Endothelial cell of umbilical vein (primary cell): ENCODE results near the gene SORCS3. TPM values are rescaled to one million over a fixed set of nuclear protein-coding genes. Genes with fewer than 3 reads are reported as not detected.

Source experiments
- BruUV-seq: library from RNA; stranded (reverse); fragments of 400-500 nt; replicated peaks from 2 replicates; lab custom pipeline; 2021; lab: Mats Ljungman, UMichigan
- CTCF ChIA-PET: fragments of 300-600, 350-600 bp; sonication (Branson Sonifier 250); formaldehyde crosslinking; loops from one replicate; lab custom pipeline; 2021; ENCODE audit warnings: antibody characterized with exemption, inconsistent platforms; lab: Charles Lee
- POLR2A ChIA-PET: fragments of 300-600, 350-600 bp; sonication (Branson Sonifier 250); formaldehyde crosslinking; loops from one replicate; lab custom pipeline; 2021; ENCODE audit warnings: antibody characterized with exemption, inconsistent platforms; lab: Charles Lee
- DNase-seq: peaks from one replicate; pipeline ENCODE4 v3.0.0-alpha.2; 2011; ENCODE audit warnings: low read depth, low spot score
- FAIRE-seq: peaks from 2 replicates; lab custom pipeline; 2011; peaks lifted over from hg19 to GRCh38; lab: Jason Lieb, UNC
- H2AFZ ChIP-seq: 2 replicates; pipeline ENCODE4 v1.6.0; 2012; ENCODE audit warnings: low read depth, low read length, control low read depth, inconsistent platforms
- H3K27ac ChIP-seq: 2 replicates; pipeline ENCODE4 v1.5.1; 2011; ENCODE audit warnings: low read depth, mild to moderate bottlenecking, control low read depth, low read length, moderate library complexity; ENCODE audit not compliant: insufficient read depth
- H3K27me3 ChIP-seq, 2 experiments: 2 replicates each; pipeline versions ENCODE4 v1.6.0 to v1.6.1; 2011; ENCODE audit warnings: low read length in 2 of 2, mixed read lengths in 1 of 2; ENCODE audit not compliant: control insufficient read depth in 2 of 2, insufficient read depth in 2 of 2
- H3K36me3 ChIP-seq, 2 experiments: 2 replicates in 1 of 2; 3 replicates in 1 of 2; pipeline ENCODE4 v1.5.1; 2011; ENCODE audit warnings: low read length in 2 of 2, mild to moderate bottlenecking in 1 of 2, moderate library complexity in 1 of 2; ENCODE audit not compliant: control insufficient read depth in 2 of 2, insufficient read depth in 2 of 2; ENCODE audit errors: extremely low read depth in 1 of 2
- H3K4me1 ChIP-seq: 3 replicates; pipeline ENCODE4 v1.5.1; 2011; ENCODE audit warnings: mild to moderate bottlenecking, low read length; ENCODE audit not compliant: control insufficient read depth, insufficient read depth; ENCODE audit errors: extremely low read depth
- H3K4me2 ChIP-seq: 2 replicates; pipeline ENCODE4 v1.6.1; 2011; ENCODE audit warnings: low read length, control low read depth, mixed read lengths; ENCODE audit not compliant: insufficient read depth
- H3K4me3 ChIP-seq, 3 experiments: fragments of 200-600 bp in 1 of 3; sonication (generic), shearing (Covaris generic) in 1 of 3; replicated peaks in 1 of 3; 2 replicates each; pipeline ENCODE4 v1.5.1; 2011 to 2016; ENCODE audit warnings: control low read depth in 3 of 3, low read length in 3 of 3, mild to moderate bottlenecking in 2 of 3, inconsistent platforms in 1 of 3, low read depth in 1 of 3, moderate library complexity in 1 of 3; ENCODE audit not compliant: insufficient read depth in 1 of 3
- H3K79me2 ChIP-seq: 2 replicates; pipeline ENCODE4 v1.6.0; 2012; ENCODE audit warnings: low read length, inconsistent platforms; ENCODE audit not compliant: control insufficient read depth, insufficient read depth
- H3K9ac ChIP-seq: replicated peaks from 2 replicates; pipeline ENCODE3; 2011; ENCODE audit warnings: low read length, control low read depth; ENCODE audit not compliant: insufficient read depth; ENCODE audit errors: extremely low read depth
- H3K9me1 ChIP-seq: replicated peaks from 3 replicates; pipeline ENCODE4 v1.6.0; 2011; ENCODE audit warnings: mild to moderate bottlenecking, low read length; ENCODE audit not compliant: control insufficient read depth, insufficient read depth; ENCODE audit errors: extremely low read depth
- H3K9me3 ChIP-seq: replicated peaks from 2 replicates; pipeline ENCODE4 v1.5.1; 2012; ENCODE audit warnings: low read length, inconsistent platforms; ENCODE audit not compliant: control insufficient read depth, insufficient read depth
- H4K20me1 ChIP-seq: replicated peaks from 2 replicates; pipeline ENCODE3; 2011; ENCODE audit warnings: mild to moderate bottlenecking, low read length; ENCODE audit not compliant: control insufficient read depth, insufficient read depth; ENCODE audit errors: extremely low read depth
- CTCF ChIP-seq, 2 donors: IDR thresholded peaks; 1 replicate in 1 of 2; 2 replicates in 1 of 2; pipeline ENCODE4 v1.5.1; 2011; ENCODE audit warnings: low read length in 2 of 2, mild to moderate bottlenecking in 2 of 2, moderate library complexity in 2 of 2, control low read depth in 1 of 2, inconsistent platforms in 1 of 2, low read depth in 1 of 2; ENCODE audit not compliant: insufficient read depth in 1 of 2; ENCODE audit errors: extremely low read depth in 1 of 2
- EZH2 ChIP-seq: IDR thresholded peaks from 2 replicates; pipeline ENCODE4 v1.6.1; 2012; ENCODE audit warnings: borderline replicate concordance, low read depth, mild to moderate bottlenecking, moderate library complexity, low read length, inconsistent platforms; ENCODE audit not compliant: severe bottlenecking
- FOS ChIP-seq: IDR thresholded peaks from 2 replicates; pipeline ENCODE4 v1.6.1; 2011; ENCODE audit warnings: mild to moderate bottlenecking, low read length, moderate library complexity, borderline replicate concordance; ENCODE audit not compliant: insufficient read depth
- GATA2 ChIP-seq: IDR thresholded peaks from 2 replicates; pipeline ENCODE4 v1.7.0; 2011; ENCODE audit warnings: low read depth, mild to moderate bottlenecking, moderate library complexity, mixed read lengths, low read length; ENCODE audit not compliant: insufficient read length, insufficient read depth
- JUN ChIP-seq: IDR thresholded peaks from 2 replicates; pipeline ENCODE4 v1.6.1; 2011; ENCODE audit warnings: borderline replicate concordance, low read depth; ENCODE audit not compliant: insufficient read length, insufficient read depth
- MAX ChIP-seq: IDR thresholded peaks from 2 replicates; pipeline ENCODE4 v1.6.1; 2011; ENCODE audit not compliant: insufficient read depth, insufficient read length
- MYC ChIP-seq: IDR thresholded peaks from one replicate; pipeline ENCODE4 v1.6.1; 2011; ENCODE audit warnings: mild to moderate bottlenecking, low read depth, low read length
- POLR2A ChIP-seq: IDR thresholded peaks from 2 replicates; pipeline ENCODE4 v1.6.1; 2012; ENCODE audit warnings: low read depth, mild to moderate bottlenecking, control low read depth, low read length
- POLR2AphosphoS5 ChIP-seq: IDR thresholded peaks from 2 replicates; pipeline ENCODE4 v1.6.1; 2012; ENCODE audit warnings: low read depth, mild to moderate bottlenecking, control low read depth, low read length, moderate library complexity; ENCODE audit not compliant: insufficient read depth
- dilution Hi-C: fragments of 300-500 bp; cut with MboI; formaldehyde crosslinking; loops from one replicate; pipeline ENCODE4 v1.15.0; 2019; ENCODE audit warnings: low sequenced_read_pairs; ENCODE audit not compliant: extremely low pct_ligation_motif_present
- intact Hi-C: fragments of 100-400 bp; cut with micrococcal nuclease; formaldehyde crosslinking; loops from one replicate; pipeline ENCODE4 v1.10.0; 2022
- polyA plus RNA-seq, 4 experiments: library from polyadenylated mRNA; depleted of rRNA in 3 of 4; stranded (reverse) in 3 of 4; unstranded in 1 of 4; fragments of >200 nt; gene quantifications; 2 replicates each; pipeline versions ENCODE4 v1.2.1 to v1.2.3, GENCODE V29; 2011 to 2012; ENCODE audit warnings: missing spikeins in 1 of 4
- total RNA-seq: library from RNA; stranded (reverse); gene quantifications from 2 replicates; pipeline ENCODE4 v1.2.3, GENCODE V29; 2021

SORCS3 gene
- total and polyA plus RNA-seq, 2 donors (not counting 3 experiments of a cell fraction or from before 2014, with no cell fraction given), result not detected

- Histone ChIP-seq H3K27me3 (no peaks in the 10 kb centered on the region), H3K4me1 (no peaks in the 10 kb centered on the region), H3K9ac (no peak overlapping the region), H2AFZ (no peak overlapping the region), H4K20me1 (no peaks in the 10 kb centered on the region), H3K27ac (no peak overlapping the region), H3K4me3 (no peak overlapping the region), H3K4me2 (no peak overlapping the region), H3K9me1 (no peaks in the 10 kb centered on the region), H3K79me2 (no peaks in the 10 kb centered on the region), H3K36me3 (no peaks in the 10 kb centered on the region), H3K9me3 (no peaks in the 10 kb centered on the region)
- no peak for TF ChIP-seq POLR2A
- TF ChIP-seq MYC, result no peak
- no peak for TF ChIP-seq GATA2
- no peak for TF ChIP-seq MAX
- TF ChIP-seq EZH2, result no peak
- no peak for TF ChIP-seq FOS
- no peak for TF ChIP-seq CTCF (IDR thresholded peaks at IDR 0.05; ENCODE audit: extremely low read depth in 1 of 2, insufficient read depth in 1 of 2, low read depth in 1 of 2, low read length in 2 of 2)
- no peak for TF ChIP-seq POLR2AphosphoS5
- no peak for TF ChIP-seq JUN
- no TSS peak for BruUV-seq
- ChIA-PET CTCF (no interaction called here), POLR2A (no interaction called here)
- intact Hi-C loops (no loop called here), dilution Hi-C loops (no loop called here)
- no peak for DNase-seq
- FAIRE-seq, result no peak
These were observed 24.1 kb downstream of the SORCS3 start for GRCh38 chr10:104665174-104665573.
